Ishikawa (cell line): ENCODE results near the gene DEFB129.

ENCODE experiments used
- CEBPB ChIP-seq: IDR thresholded peaks from 2 replicates; pipeline ENCODE4 v1.6.1; 2012
- CREB1 ChIP-seq: IDR thresholded peaks from 2 replicates; pipeline ENCODE4 v1.6.1; 2012; ENCODE audit warnings: low read depth
- EGR1 ChIP-seq: IDR thresholded peaks from 2 replicates; pipeline ENCODE4 v1.6.1; 2012
- EP300 ChIP-seq: IDR thresholded peaks from 2 replicates; pipeline ENCODE4 v1.6.1; 2012; ENCODE audit warnings: borderline replicate concordance
- MAX ChIP-seq: IDR thresholded peaks from 2 replicates; pipeline ENCODE4 v1.6.1; 2012
- NFIC ChIP-seq: IDR thresholded peaks from 2 replicates; pipeline ENCODE4 v1.6.1; 2012
- RAD21 ChIP-seq: IDR thresholded peaks from 2 replicates; pipeline ENCODE4 v1.6.1; 2012; ENCODE audit warnings: low read depth
- TAF1 ChIP-seq: IDR thresholded peaks from 2 replicates; pipeline ENCODE4 v1.6.1; 2012; ENCODE audit warnings: low read depth, mild to moderate bottlenecking
- TCF12 ChIP-seq: IDR thresholded peaks from 2 replicates; pipeline ENCODE4 v1.6.1; 2012; ENCODE audit warnings: low read depth
- USF1 ChIP-seq: IDR thresholded peaks from 2 replicates; pipeline ENCODE4 v1.6.1; 2012
- YY1 ChIP-seq: IDR thresholded peaks from 2 replicates; pipeline ENCODE4 v1.6.1; 2012; ENCODE audit warnings: low read depth
- ZBTB7A ChIP-seq: IDR thresholded peaks from 2 replicates; pipeline ENCODE4 v1.6.1; 2012; ENCODE audit warnings: low read depth
- TF ChIP-seq, protein P1 (sequence below): IDR thresholded peaks from 2 replicates; pipeline ENCODE4 v1.6.1; 2012; ENCODE audit warnings: low read depth, mild to moderate bottlenecking

GRCh38 chr20:275791-276190 lies 48.7 kb downstream of the DEFB129 start:
- no peak for TF ChIP-seq RAD21
- TF ChIP-seq EP300: no peak
- TF ChIP-seq TCF12: no peak
- no peak for TF ChIP-seq TAF1
- TF ChIP-seq MAX: no peak
- TF ChIP-seq NFIC: no peak
- TF ChIP-seq USF1: no peak
- TF ChIP-seq CEBPB: no peak
- TF ChIP-seq ZBTB7A: no peak
- no peak for TF ChIP-seq EGR1
- TF ChIP-seq CREB1: no peak
- TF ChIP-seq, protein P1, sequence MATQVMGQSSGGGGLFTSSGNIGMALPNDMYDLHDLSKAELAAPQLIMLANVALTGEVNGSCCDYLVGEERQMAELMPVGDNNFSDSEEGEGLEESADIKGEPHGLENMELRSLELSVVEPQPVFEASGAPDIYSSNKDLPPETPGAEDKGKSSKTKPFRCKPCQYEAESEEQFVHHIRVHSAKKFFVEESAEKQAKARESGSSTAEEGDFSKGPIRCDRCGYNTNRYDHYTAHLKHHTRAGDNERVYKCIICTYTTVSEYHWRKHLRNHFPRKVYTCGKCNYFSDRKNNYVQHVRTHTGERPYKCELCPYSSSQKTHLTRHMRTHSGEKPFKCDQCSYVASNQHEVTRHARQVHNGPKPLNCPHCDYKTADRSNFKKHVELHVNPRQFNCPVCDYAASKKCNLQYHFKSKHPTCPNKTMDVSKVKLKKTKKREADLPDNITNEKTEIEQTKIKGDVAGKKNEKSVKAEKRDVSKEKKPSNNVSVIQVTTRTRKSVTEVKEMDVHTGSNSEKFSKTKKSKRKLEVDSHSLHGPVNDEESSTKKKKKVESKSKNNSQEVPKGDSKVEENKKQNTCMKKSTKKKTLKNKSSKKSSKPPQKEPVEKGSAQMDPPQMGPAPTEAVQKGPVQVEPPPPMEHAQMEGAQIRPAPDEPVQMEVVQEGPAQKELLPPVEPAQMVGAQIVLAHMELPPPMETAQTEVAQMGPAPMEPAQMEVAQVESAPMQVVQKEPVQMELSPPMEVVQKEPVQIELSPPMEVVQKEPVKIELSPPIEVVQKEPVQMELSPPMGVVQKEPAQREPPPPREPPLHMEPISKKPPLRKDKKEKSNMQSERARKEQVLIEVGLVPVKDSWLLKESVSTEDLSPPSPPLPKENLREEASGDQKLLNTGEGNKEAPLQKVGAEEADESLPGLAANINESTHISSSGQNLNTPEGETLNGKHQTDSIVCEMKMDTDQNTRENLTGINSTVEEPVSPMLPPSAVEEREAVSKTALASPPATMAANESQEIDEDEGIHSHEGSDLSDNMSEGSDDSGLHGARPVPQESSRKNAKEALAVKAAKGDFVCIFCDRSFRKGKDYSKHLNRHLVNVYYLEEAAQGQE: no peak
- no peak for TF ChIP-seq YY1
